GM21381 (cell line): ENCODE measurements around the gene MTHFSD.
A peak's percentile ranks its signal among the peaks of the same experiment; 100 is the strongest.

ENCODE experiments used
- ATAC-seq: cut with Tn5 transposase; IDR thresholded peaks from one replicate; pipeline ENCODE4 v1.9.1; 2021; ENCODE audit warnings: mild to moderate bottlenecking, moderate library complexity; ENCODE audit not compliant: unreplicated experiment

Gene MTHFSD

GRCh38 chr16:86572041-86572521 lies 17.0 kb upstream of the MTHFSD start:
- no peak for ATAC-seq

GRCh38 chr16:86571530-86571915 lies 16.5 kb upstream of the MTHFSD start:
- ATAC-seq: no peak

- ATAC-seq: no peak
Measured at GRCh38 chr16:86570558-86571529, 15.8 kb upstream of the MTHFSD start.

GRCh38 chr16:86569701-86570447 lies 14.8 kb upstream of the MTHFSD start:
- no peak for ATAC-seq

- no peak for ATAC-seq
Measured at GRCh38 chr16:86568677-86569623, 13.9 kb upstream of the MTHFSD start.

- no peak for ATAC-seq
Measured at GRCh38 chr16:86567701-86568581, 12.9 kb upstream of the MTHFSD start.

- ATAC-seq: no peak
Measured at GRCh38 chr16:86566966-86567700, 12.1 kb upstream of the MTHFSD start.

- no peak for ATAC-seq
Measured at GRCh38 chr16:86566601-86566965, 11.5 kb upstream of the MTHFSD start, which contains the start of gene FOXC2. FOXC2 (plus strand) TSS chr16:86566829; CDS start chr16:86567336, 507 bp downstream.

- no peak for ATAC-seq
Measured at GRCh38 chr16:86565644-86566511, 10.8 kb upstream of the MTHFSD start.

- ATAC-seq: no peak
Measured at GRCh38 chr16:86565181-86565631, 10.2 kb upstream of the MTHFSD start.

- ATAC-seq: peak; percentile 81
Measured at GRCh38 chr16:86563469-86564345, 8.7 kb upstream of the MTHFSD start.

GRCh38 chr16:86562356-86562755 lies 7.3 kb upstream of the MTHFSD start:
- ATAC-seq: no peak

- no peak for ATAC-seq
Measured at GRCh38 chr16:86559802-86560305, 4.8 kb upstream of the MTHFSD start.

GRCh38 chr16:86558355-86559193 lies 3.5 kb upstream of the MTHFSD start:
- ATAC-seq: no peak

GRCh38 chr16:86557587-86557986 lies 2.6 kb upstream of the MTHFSD start:
- no peak for ATAC-seq

GRCh38 chr16:86556576-86556975 lies 1.5 kb upstream of the MTHFSD start:
- ATAC-seq: no peak
